Ishikawa (cell line): ENCODE measurements around the gene ADCY1.

ENCODE experiments used
- CEBPB ChIP-seq: IDR thresholded peaks from 2 replicates; pipeline ENCODE4 v1.6.1; 2012
- CREB1 ChIP-seq: IDR thresholded peaks from 2 replicates; pipeline ENCODE4 v1.6.1; 2012; ENCODE audit warnings: low read depth
- EGR1 ChIP-seq: IDR thresholded peaks from 2 replicates; pipeline ENCODE4 v1.6.1; 2012
- EP300 ChIP-seq: IDR thresholded peaks from 2 replicates; pipeline ENCODE4 v1.6.1; 2012; ENCODE audit warnings: borderline replicate concordance
- MAX ChIP-seq: IDR thresholded peaks from 2 replicates; pipeline ENCODE4 v1.6.1; 2012
- NFIC ChIP-seq: IDR thresholded peaks from 2 replicates; pipeline ENCODE4 v1.6.1; 2012
- RAD21 ChIP-seq: IDR thresholded peaks from 2 replicates; pipeline ENCODE4 v1.6.1; 2012; ENCODE audit warnings: low read depth
- TAF1 ChIP-seq: IDR thresholded peaks from 2 replicates; pipeline ENCODE4 v1.6.1; 2012; ENCODE audit warnings: low read depth, mild to moderate bottlenecking
- TCF12 ChIP-seq: IDR thresholded peaks from 2 replicates; pipeline ENCODE4 v1.6.1; 2012; ENCODE audit warnings: low read depth
- TEAD4 ChIP-seq: IDR thresholded peaks from 2 replicates; pipeline ENCODE4 v1.6.1; 2012
- YY1 ChIP-seq: IDR thresholded peaks from 2 replicates; pipeline ENCODE4 v1.6.1; 2012; ENCODE audit warnings: low read depth
- ZBTB7A ChIP-seq: IDR thresholded peaks from 2 replicates; pipeline ENCODE4 v1.6.1; 2012; ENCODE audit warnings: low read depth
- TF ChIP-seq, protein P1 (sequence below): IDR thresholded peaks from 2 replicates; pipeline ENCODE4 v1.6.1; 2012; ENCODE audit warnings: low read depth, mild to moderate bottlenecking
- TF ChIP-seq, protein P2 (sequence below): IDR thresholded peaks from 2 replicates; pipeline ENCODE4 v1.6.1; 2012

DNA sequence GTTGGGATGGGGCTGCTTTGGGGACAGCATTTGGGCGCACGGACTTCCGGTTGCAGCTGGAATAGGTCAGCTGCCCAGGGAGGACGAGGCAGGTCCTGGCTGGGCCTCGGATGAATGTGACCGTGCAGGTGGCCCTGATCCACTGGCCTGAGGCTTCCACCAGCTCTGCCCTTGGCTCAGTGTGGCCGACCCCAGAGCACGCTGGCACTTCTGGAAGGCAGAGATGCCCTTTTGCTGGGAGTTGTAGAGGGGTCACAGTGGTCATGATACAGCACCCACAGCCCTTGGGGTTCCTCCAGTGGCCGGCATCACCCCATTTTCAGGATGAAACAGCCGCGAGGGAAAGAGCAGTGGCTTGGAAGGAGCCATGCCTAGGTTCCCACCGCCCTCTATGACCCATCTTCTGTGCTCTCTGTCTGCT, 19.0 kb downstream of the ADCY1 start:
- TF ChIP-seq CEBPB (no peak), NFIC (no peak), RAD21 (no peak), YY1 (no peak), TAF1 (no peak), ZBTB7A (no peak), MAX (no peak), CREB1 (no peak), EP300 (no peak), TEAD4 (no peak), EGR1 (no peak), TCF12 (no peak)
- TF ChIP-seq, protein P1, sequence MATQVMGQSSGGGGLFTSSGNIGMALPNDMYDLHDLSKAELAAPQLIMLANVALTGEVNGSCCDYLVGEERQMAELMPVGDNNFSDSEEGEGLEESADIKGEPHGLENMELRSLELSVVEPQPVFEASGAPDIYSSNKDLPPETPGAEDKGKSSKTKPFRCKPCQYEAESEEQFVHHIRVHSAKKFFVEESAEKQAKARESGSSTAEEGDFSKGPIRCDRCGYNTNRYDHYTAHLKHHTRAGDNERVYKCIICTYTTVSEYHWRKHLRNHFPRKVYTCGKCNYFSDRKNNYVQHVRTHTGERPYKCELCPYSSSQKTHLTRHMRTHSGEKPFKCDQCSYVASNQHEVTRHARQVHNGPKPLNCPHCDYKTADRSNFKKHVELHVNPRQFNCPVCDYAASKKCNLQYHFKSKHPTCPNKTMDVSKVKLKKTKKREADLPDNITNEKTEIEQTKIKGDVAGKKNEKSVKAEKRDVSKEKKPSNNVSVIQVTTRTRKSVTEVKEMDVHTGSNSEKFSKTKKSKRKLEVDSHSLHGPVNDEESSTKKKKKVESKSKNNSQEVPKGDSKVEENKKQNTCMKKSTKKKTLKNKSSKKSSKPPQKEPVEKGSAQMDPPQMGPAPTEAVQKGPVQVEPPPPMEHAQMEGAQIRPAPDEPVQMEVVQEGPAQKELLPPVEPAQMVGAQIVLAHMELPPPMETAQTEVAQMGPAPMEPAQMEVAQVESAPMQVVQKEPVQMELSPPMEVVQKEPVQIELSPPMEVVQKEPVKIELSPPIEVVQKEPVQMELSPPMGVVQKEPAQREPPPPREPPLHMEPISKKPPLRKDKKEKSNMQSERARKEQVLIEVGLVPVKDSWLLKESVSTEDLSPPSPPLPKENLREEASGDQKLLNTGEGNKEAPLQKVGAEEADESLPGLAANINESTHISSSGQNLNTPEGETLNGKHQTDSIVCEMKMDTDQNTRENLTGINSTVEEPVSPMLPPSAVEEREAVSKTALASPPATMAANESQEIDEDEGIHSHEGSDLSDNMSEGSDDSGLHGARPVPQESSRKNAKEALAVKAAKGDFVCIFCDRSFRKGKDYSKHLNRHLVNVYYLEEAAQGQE = no peak
- TF ChIP-seq, protein P2, sequence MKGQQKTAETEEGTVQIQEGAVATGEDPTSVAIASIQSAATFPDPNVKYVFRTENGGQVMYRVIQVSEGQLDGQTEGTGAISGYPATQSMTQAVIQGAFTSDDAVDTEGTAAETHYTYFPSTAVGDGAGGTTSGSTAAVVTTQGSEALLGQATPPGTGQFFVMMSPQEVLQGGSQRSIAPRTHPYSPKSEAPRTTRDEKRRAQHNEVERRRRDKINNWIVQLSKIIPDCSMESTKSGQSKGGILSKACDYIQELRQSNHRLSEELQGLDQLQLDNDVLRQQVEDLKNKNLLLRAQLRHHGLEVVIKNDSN = no peak
